Activated CD8-positive, alpha-beta memory T cell treated with anti-CD3 and anti-CD28 coated beads, Interleukin-2, amount 50 U/mL, for 48 hours (primary cell): Measurements from ENCODE around the gene RALGAPB.
"Not testable (repeated sequence)": the region's sequence is repeated elsewhere in the genome, so short reads cannot be mapped to it uniquely, and the experiment has no call there.

Experiments
- DNase-seq: peaks from one replicate; pipeline ENCODE4 v3.0.0-alpha.2; 2020

The RALGAPB gene

DNA sequence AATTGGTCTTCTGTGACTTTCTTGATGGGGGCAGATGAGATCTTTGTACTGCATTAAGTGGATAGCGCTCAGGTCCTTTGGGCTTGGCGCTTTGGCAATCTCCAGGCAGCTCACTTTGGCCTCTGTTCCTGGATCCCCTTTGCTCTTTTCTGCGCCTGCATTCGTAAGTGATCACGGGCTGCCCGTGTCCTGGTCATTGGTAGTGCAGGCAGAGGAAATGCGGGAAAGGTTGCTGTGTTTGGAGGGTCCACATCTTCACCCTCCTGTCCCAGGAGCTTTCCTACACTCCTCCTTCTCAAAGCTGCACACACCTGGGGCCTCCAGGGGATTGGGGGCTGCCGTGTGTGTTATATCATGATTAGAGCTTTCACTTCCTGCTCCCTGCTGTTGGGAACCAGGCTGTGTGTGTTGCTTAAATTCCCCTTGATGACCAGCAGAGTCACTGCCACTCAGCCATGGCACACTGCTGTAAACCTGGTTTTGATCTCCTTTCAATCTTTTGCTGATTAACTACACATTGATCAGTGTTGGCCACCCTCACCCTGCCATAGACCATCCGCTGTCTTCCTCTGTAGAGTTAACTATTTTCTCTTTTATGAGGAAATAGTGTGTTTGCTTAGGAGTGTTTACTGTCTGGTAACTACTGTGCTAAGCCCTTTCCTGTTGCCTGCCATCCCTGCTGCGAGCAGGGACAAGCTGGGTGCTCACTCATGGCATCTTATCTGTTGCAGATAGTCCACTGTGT lies 24.5 kb upstream of the RALGAPB start:
- DNase-seq = no peak

DNA sequence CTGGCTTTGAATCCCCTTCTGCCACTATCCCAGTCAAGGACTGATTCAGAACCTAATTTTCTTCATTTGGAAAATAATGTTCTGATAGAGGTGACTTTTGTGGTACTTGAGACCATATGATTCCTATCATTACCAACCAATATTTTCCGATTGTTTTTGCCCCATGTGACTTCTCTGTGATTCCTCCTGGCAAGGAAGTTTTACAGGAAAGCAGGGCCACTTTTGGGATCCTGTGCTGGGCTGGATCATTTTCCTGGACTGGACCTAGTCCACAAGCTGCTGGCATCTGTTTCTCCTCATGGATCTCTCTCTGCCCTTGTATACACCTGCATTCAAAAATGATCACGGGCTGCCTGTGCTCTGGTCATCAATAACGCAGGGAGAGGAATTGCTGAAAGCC lies 23.6 kb upstream of the RALGAPB start:
- DNase-seq = no peak

DNA sequence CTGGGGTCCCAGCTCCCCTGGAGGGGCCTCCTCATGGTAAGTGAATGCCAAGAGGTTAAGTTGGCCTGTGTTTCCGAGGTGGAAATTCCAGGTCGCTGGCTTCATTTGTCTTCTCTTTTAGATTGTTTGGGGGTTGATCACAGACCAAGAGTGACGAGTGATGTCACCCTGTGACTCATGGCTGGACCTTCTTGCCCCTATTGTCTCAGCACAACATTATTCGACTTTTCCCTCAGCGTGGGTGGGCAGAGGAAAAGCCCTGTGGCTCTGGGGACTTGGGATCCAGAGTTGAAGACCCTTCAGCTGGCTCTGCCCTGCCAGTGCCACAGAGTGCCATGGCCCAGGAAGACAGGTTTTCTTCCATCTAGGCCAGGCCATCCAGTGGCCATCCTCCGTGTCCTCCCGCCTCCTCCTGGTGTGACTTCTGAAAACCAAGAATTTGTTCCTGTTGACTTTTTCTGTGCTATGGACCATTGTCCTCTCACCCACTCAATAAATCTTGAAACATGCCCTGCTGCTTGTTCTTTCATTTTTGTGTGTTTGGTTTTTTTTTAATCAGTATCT lies 22.1 kb upstream of the RALGAPB start:
- DNase-seq = no peak

DNA sequence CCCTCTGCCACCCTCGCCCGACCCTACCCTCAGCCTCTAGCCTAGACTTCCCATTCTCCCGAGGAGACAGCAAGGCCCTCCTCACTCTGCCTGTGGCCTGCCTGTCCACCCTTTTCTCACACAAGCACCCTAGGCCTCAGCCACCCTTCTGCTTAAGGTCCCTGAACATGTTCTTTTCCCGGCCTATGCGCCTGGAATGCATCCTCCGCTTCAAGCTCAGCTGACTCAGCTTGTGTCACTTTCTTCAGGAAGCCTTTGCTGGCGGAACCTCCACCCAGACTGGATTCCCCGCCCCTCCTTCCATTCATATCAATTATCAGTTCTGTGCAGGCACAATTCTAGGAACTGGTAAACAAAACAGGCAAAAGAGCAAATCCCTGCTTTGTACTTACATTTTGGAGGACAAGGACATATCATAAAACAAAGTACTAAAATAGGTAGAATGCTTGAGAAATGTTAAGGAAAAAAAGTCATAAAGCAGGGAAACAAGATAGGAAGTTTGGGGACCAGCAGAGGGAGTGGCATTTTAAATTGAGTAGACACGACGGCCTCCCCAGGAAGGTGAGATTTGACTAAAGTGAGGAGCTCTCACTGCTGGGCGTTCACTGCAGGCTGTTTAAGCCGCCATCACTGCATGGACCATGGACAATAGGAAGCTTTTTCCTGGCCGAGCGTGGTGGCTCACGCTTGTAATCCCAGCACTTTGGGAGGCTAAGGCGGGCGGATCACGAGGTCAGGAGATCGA lies 19.6 kb upstream of the RALGAPB start:
- DNase-seq = no peak

DNA sequence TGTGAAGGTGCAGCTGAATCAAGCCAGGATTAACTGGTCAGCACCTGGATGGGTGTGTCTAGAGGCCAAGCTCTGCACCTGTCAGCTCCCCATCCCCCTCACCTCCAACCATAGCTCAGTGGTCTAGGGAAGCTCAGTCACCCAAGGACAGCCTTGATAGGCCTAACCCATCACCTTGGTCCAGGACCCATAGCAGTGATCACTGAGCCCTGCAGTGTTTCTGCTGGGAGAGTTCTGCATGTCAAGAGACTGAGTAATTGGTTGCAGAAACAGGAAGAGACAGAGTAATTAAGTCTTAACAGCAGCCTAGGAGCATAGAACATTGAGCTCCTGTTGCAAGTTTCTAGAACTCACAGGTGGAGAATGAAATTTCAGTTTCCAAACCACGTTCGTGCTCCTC lies 18.7 kb upstream of the RALGAPB start:
- DNase-seq = no peak

DNA sequence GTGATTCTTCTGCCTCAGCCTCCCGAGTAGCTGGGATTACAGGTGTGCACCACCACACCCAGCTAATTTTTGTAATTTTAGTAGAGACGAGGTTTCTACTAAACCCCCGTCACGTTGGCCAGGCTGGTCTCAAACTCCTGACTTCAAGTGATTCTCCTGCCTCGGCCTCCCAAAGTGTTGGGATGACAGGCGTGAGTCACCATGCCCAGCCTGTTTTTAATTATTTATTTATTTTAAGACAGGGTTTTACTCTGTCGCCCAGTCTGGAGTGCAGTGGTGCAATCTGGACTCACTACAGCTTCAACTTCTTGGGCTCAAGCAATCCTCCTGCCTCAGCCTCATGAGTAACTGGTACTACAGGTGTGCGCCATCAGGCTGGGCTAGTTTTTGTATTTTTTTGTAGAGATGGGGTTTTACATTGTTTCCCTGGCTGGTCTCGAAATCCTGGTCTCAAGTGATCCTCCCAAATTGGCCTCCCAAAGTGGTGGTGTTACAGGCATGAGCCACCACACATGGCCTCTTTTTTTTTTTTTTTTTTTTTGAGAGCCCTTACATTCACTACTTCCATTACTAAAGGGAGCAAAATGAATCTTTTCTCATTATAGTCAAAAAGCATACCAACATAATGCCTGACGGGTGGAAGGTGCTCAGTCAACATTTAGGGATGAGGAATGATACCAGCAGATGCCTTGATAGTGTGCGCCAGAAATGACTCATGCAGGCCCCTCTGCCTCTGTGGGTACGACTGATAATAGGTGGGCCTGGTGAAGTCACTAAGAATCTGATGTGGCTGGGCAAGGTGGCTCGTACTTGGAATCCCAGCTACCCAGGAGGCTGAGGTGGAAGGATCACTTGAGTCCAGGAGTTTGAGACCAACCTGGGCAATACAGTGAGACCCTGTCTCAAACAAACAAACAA lies 17.8 kb upstream of the RALGAPB start:
- DNase-seq = no peak

DNA sequence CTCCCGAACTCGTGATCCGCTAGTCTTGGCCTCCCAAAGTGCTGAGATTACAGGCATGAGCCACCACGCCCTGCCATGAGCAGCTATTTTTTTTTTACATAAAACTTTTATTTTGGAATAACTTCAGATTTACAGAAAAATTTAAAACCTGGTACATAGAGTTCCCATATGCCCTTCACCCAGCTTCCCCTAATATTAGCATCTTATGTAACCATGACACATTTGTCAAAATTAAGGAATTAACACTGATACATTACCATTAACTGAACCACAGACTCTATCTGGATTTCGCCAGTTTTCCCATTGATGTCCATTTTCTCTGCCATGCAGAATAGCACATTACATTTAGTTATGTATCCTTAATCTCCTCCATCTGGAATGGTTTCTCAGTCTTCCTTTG lies 14.3 kb upstream of the RALGAPB start:
- no peak for DNase-seq

DNA sequence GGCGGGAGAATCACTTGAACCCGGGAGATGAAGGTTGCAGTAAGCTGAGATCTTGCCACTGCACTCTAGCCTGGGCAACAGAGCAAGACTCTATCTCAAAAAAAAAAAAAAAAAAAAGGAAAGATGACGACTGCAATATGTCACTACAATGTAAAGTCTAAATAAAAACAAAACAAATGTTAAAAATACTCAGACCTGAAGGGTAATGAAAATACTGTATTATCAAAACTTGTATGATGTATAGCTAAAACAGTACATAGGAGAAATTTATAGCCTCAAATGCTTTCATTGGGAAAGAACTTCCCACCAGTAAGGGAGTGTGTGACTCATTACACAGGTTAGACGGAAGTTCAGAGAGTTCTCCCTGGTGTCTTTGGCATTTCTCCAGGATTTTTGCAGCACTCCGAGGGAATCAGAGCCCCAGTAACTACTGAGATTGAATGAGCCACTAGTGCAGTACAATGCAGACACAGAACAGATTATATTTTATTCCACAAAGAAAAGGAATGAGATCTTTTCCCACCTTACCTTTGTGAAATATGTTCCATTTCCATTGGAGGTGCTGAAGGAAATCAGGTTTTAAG lies 12.5 kb upstream of the RALGAPB start:
- DNase-seq = no peak

DNA sequence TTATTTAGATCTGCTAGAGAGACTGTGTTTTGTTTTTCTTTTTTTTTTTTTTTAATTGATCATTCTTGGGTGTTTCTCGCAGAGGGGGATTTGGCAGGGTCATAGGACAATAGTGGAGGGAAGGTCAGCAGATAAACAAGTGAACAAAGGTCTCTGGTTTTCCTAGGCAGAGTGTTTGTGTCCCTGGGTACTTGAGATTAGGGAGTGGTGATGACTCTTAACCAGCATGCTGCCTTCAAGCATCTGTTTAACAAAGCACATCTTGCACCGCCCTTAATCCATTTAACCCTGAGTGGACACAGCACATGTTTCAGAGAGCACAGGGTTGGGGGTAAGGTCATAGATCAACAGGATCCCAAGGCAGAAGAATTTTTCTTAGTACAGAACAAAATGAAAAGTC lies 12.0 kb upstream of the RALGAPB start:
- not testable (repeated sequence) for DNase-seq

DNA sequence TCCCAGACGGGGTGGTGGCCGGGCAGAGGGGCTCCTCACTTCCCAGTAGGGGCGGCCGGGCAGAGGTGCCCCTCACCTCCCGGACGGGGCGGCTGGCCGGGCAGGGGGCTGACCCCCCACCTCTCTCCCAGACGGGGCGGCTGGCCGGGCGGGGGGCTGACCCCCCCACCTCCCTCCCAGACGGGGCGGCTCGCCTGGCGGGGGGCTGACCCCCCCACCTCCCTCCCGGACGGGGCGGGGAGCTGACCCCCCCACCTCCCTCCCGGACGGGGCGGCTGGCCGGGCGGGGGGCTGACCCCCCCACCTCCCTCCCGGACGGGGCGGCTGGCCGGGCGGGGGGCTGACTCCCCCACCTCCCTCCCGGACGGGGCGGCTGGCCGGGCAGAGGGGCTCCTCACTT lies 11.5 kb upstream of the RALGAPB start:
- not testable (repeated sequence) for DNase-seq

DNA sequence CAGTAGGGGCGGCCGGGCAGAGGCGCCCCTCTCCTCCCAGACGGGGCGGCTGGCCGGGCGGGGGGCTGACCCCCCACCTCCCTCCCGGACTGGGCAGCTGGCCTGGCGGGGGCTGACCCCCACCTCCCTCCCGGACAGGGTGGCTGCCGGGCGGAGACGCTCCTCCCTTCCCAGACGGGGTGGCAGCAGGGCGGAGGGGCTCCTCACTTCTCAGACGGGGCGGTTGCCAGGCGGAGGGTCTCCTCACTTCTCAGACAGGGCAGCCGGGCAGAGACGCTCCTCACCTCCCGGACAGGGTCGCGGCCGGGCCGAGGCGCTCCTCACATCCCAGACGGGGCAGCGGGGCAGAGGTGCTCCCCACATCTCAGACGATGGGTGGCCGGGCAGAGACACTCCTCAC lies 11.1 kb upstream of the RALGAPB start:
- DNase-seq = not testable (repeated sequence)

DNA sequence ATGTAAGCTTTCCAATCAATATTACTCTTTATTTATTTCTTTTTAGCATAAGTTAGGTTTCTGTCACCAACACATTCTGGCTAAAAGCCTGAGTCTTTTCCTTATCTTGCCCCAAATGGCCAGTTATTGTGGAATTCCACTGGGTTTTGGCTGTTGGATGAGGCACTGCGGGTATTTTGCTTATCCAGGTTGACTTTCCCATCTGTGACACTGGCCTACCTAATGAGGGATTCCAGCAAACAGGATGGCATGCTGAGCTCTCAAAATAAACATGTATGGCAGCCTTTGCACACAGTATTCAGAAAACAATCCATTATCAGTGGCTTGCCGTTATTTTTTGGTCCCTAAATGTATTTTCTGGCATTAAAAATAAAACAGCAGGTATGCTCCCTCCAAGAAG lies 6.5 kb upstream of the RALGAPB start:
- DNase-seq = peak; percentile 12

DNA sequence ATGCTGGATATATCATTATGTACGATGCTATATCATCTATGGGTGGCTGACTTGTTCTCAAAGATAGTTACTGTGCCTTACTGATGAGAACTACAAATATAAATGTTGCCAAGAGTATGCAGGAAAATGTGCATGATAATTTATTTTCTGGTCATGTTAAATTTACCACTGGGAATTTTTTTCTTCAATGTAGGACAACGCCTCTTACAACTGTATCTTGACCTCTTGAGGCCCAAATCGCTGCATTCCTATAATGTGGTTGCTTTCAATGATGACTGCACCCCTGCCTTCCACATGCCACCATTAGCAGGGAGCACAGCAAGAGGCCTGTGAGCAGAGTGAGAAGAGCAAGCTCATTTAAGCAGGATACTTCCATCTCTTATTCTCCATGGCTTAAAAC lies 5.7 kb upstream of the RALGAPB start:
- DNase-seq = no peak

DNA sequence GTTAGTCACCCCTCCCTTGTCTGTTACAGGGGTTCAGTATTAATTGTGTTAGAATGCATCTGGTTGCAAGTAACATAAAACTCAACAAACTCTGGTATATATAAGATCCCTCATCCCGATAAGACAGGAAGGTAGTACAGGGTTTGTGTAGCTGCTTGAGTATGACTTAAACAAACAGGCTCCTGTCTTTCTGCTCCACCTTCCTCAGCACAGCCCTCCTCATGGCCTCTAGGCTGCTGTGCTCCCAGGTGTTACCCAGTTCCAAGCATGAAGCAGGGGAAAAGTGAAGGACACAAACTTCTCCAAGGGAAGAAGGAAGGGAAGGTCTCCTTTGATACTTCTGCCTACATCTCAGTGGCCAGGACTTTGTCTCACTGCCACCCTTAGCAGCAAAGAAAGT lies 1.4 kb upstream of the RALGAPB start:
- DNase-seq = peak; percentile 28

DNA sequence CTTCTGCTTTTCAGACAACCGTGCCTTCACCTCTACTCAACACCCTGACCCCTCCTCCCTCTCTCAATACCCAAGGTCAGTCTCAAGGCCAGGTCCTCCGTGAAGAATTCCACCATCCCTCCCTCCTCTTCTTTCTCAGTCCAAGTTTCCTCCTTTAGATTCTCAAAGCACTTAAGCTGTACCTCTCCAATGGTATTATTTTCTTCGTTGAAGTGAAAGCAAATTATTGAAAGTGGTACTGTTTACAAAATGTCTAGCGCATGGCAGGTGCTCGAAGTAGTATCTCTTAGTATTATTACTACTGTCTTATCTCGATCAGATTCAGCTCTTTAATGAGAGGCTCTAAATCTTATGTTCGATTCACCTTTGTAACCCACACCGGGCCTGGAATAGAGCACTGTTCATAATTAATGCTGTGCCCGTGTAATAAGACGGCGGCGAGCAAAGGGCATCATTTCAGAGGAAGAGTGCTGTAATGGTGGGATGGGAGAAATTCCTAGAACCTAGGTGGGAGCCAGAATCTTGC lies 593 bp upstream of the RALGAPB start:
- DNase-seq = peak; percentile 33

DNA sequence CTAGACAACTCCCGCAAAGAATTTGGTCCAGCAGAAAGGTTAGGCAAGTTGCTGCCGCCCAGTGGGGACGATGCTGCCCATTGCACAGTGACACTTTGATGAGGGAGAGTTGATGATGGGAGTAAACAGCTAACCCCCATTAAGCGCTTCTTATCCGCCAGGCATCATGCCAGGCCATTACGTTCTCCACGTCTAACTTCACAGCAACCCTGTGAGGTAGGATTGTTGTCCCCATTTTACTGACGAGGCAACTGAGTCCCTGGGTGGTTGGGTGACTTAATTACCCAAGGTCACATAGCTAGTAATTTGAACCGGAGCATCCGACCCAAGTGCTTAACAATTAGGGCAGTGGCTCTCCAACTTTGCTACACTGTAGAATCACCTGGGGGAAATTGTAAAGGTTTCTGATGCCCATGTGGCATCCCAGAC lies 738 bp downstream of the RALGAPB start:
- no peak for DNase-seq

DNA sequence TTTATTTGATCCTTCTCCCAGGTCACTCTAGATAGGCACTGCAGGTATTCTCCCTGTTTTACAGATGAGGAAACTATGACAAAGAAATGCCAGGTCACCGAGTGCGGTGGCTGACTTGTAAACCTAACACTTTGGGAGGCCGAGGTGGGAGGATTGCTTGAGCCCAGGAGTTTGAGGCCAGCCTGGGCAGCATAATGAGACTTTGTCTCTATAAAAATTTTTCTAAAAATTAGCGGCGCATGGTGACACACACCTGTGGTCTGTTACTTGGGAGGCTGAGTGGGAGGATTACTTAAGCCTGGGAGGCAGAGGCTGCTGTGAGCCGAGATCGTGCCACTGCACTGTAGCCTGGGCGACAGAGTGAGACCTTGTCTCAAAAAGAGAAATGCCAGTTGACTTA lies 5.1 kb downstream of the RALGAPB start:
- DNase-seq = no peak

DNA sequence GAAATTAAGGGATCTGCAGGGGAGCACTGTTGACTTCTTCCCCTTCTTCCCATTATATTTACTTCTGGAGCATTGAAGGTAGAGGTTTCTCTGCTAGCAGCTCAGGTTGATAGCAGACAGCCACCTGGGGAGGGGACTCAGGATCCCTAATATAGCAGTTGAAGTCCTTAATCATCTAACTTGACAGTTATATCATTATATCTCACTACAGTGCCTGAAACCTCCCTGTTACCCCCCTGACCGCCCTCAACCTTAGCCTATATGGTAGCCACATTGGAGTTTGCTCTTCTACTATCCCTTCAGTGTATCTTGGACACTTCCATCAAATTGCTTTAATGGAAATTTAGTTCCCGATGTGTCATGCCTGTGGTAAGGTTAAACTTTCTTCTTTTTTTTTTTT lies 7.0 kb downstream of the RALGAPB start:
- no peak for DNase-seq

DNA sequence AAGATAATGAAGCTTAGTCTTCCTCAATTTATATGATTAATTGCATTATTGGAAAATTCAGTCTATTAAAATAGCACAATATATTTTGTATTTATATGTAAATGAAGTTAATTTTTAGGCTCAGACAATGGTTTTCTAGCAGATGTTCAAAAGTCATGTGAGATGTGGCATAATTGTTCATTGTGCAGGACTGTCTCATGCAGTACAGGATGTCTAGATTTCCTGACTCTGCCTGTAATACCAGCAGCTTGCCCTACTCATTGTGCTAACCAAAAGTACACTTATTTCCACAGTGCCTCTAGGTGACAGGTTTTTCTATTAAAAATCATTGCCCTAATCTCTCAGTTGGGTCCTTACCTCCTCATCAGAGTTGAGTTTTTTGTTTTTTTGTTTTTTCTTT lies 12.4 kb downstream of the RALGAPB start:
- no peak for DNase-seq

DNA sequence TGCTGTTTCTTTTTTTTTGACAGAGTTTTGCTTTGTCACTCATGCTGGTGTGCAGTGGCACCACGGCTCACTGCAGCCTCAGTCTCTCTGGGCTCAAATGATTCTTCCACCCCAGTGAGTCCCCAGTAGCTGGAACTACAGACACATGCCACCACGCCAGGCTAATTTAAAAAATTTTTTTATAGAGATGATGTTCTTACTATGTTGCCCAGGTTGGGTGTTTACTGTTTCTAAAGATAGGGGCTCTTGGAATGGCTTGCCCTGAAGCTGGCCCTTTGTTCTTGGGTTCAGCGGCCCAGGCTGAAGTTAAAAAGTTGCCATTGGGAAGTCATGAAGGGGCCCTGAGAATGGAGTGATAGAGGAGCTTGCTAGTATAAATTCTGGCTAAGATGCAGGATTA lies 16.5 kb downstream of the RALGAPB start:
- DNase-seq = no peak

DNA sequence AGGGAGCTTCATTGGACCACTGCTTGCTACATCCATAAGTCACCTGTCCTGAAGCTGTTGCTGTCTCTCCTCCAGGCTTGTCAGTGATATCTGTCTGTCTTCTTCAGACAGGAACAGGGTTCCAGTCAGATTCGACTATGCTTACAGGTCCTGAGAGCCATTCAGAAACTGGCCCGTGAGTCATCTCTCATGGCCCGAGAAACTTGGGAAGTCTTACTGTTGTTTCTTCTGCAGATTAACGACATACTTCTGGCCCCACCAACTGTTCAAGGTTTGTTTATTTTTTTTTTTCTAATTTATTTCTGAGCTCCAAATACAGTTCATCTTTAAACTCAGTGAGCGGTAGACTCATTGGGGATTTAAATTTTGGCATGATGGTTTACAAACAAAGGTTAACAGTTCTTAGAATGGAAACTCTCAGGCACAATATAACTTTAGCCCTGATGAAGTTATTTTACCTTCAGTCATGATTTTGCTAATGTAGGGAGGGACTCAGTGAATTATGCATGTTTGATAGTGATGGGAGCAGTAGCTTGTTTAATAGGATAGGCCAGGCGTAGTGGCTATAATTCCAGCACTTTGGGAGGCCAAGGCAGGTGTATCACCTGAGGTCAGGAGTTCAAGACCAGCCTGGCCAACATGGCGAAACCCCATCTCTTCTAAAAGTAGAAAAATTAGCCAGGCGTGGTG lies 24.7 kb downstream of the RALGAPB start:
- no peak for DNase-seq

DNA sequence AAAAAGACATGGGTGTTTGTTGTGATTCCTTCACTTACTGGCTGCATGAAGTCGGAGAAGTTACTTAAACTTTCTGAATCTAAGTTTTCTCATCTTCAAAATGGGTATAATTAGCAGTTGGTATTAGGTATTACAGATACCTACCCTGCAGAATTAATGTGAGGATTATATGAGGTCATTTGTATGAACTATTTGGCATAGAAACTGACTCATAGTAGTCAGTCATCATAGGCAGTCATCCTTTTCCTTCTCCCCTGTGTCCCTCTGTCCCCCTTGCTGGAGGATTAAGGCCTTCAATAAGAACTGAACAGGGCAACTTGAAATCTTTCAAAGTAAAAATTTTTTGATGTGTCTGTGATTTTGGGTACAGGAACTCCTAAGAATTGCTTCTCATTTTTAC lies 26.3 kb downstream of the RALGAPB start:
- no peak for DNase-seq
